ENCODE results near the gene B3GLCT. TPM values are rescaled to one million over a fixed set of nuclear protein-coding genes. Genes with fewer than 3 reads are reported as not detected.

B3GLCT gene
- total RNA-seq, 4 donors from 2014 or later, result 10.8 to 14.0 (median 11.8) TPM

GRCh38 chr13:31179754-31180153, 20.0 kb upstream of the B3GLCT start:
- Histone ChIP-seq H3K4me1 (no peaks in the 10 kb centered on the region), H3K27ac (no peak overlapping the region), H3K4me3 (replicated peaks in 1 of 3) (no peak overlapping the region), H3K9me3 (no peaks in the 10 kb centered on the region), H3K27me3 (no peaks in the 10 kb centered on the region), H3K36me3 (no peaks in the 10 kb centered on the region)
- 88 to 93% methylated on average over 5 of the region's 5 CpGs for WGBS, 2 donors
- intact Hi-C loops (cut with DNase I), result loop anchor here (10.0 kb wide), 1 partner anchor 135 kb away; no protein-coding TSS in a partner anchor
- no peak for TF ChIP-seq CTCF (IDR thresholded peaks at IDR 0.05)
- DNase-seq, result no peak

- H3K4me3 ChIP-seq (replicated peaks in 1 of 3), result no peak overlapping the region
- no peak overlapping the region for H3K27ac ChIP-seq
- H3K4me1 ChIP-seq, result no peaks in the 10 kb centered on the region
- H3K27me3 ChIP-seq, result no peaks in the 10 kb centered on the region
- no peak for DNase-seq
- no peaks in the 10 kb centered on the region for H3K9me3 ChIP-seq
- H3K36me3 ChIP-seq, result no peaks in the 10 kb centered on the region
- 87 to 97% methylated on average over 7 to 12 of the region's 26 CpGs for WGBS, 2 donors
- no peak for TF ChIP-seq CTCF (IDR thresholded peaks at IDR 0.05)
- intact Hi-C loops (cut with DNase I), result no loop called here
These were observed 16.8 kb upstream of the B3GLCT start for GRCh38 chr13:31182987-31183386.

DNA sequence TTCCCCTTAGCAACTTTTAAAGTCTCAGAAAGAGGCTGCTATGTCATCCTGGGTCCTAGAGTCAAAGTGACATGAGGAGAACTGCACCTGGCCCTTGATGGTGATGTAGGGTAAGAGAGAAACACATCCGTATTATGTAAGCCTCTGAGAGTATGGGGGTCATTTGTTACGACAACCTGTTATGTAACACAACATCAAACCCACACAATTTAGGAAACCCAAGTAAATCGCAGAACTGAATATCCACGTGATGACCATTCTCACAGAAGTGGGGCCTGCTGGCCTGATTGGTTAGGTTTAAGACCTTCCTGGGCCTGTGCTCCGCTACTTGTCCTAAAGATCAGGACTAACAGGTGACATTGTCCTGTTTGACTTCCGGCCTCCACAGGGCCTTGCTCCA, 15.3 kb upstream of the B3GLCT start:
- Histone ChIP-seq H3K4me3 (replicated peaks in 1 of 3) (no peak overlapping the region), H3K27ac (no peak overlapping the region), H3K36me3 (no peaks in the 10 kb centered on the region), H3K4me1 (no peaks in the 10 kb centered on the region), H3K27me3 (no peaks in the 10 kb centered on the region), H3K9me3 (no peaks in the 10 kb centered on the region)
- DNase-seq, result no peak
- intact Hi-C loops (cut with DNase I), result no loop called here
- WGBS, 2 donors, result 93 to 95% methylated on average over 5 to 6 of the region's 6 CpGs
- TF ChIP-seq CTCF (IDR thresholded peaks at IDR 0.05) (no peak), POLR2A (IDR thresholded peaks at IDR 0.05) (no peak)

DNA sequence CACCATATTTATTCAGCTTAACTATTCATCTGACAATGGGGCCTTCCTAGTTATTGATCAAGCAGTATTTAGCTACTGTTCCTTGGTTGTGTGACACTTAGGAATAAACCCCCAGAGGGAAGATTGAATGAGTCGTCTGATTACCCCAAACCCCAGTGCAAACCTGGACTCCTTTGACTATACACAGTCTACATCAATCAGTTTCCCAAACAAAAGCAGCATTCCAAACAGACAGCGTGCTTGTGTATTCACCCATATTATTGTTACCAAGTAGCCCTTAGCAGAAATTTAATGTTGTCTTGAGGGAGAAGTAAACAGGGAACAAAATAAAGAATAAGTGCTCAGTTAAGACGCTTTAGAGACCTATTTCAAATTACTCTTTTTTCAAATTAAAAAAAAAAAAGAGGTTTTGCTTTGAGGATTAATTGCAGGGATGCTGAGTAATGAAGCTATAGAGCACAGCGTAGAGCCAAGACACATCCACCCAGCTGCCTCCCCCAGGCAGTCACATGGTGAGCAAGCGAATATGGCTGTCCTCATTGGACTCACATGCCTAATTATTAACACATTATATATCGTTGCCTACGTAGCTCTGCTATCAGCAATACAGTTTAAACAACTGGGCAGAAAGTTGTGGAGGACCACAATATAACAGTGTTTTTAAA, 14.7 kb upstream of the B3GLCT start:
- intact Hi-C loops (cut with DNase I), result no loop called here
- TF ChIP-seq POLR2A (IDR thresholded peaks at IDR 0.05) (no peak), CTCF (IDR thresholded peaks at IDR 0.05) (no peak)
- Histone ChIP-seq H3K27me3 (no peaks in the 10 kb centered on the region), H3K4me3 (replicated peaks in 1 of 3) (no peak overlapping the region), H3K9me3 (no peaks in the 10 kb centered on the region), H3K4me1 (no peaks in the 10 kb centered on the region), H3K27ac (no peak overlapping the region), H3K36me3 (no peaks in the 10 kb centered on the region)
- no peak for DNase-seq
- WGBS, 2 donors, result 78 to 84% methylated on average over 7 of the region's 7 CpGs

DNA sequence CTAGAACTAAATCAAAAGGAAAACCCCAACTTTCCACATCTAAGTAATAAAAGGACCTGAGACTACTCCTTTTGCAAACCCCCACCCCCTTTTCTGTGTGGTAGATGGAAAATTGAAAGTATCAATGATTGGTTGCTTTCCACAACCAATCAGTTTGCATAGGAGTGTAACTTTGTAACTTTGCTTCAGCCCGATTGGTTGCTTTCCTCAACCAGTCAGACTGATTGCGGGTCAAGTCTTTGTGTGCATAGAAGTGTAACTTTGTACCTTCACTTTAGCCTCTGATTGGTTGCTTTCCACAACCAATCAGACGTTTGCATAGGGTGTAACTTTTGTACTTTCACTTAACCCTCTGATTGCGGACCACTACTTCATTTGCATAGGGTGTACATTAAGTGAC, 8.0 kb upstream of the B3GLCT start:
- WGBS, 2 donors, result 90 to 91% methylated on average over 4 of the region's 4 CpGs
- Histone ChIP-seq H3K36me3 (no peaks in the 10 kb centered on the region), H3K4me3 (replicated peaks in 1 of 3) (no peak overlapping the region), H3K27ac (no peak overlapping the region), H3K27me3 (no peaks in the 10 kb centered on the region), H3K4me1 (no peaks in the 10 kb centered on the region), H3K9me3 (no peaks in the 10 kb centered on the region)
- intact Hi-C loops (cut with DNase I), result no loop called here
- no peak for TF ChIP-seq CTCF (IDR thresholded peaks at IDR 0.05)
- TF ChIP-seq POLR2A (IDR thresholded peaks at IDR 0.05), result no peak
- DNase-seq, result no peak
